ENCODE data around the gene PER2.

DNA sequence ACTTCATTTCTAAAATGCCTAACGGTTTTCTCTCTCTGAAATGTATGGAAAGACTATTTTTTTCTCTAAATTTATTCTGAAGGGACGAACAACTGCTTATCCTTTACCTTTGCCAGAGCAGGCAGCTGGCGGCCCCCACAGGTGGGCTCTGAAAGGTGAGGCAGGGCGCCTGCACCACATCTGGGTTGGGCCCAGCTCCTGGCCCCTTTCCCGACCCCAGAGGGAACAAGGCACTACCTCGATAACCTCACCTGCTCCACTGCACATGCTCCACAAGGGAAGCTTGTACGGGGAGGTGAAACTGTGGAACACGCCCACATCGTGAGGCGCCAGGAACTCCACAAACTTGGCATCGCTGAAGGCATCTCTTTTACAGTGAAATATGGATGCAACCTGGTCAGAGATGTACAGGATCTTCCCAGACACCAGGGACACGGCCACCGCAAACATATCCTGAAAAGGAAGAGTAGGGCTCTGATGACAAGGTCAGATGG is 17.3 kb downstream of the PER2 start:
- TF ChIP-seq EP300 (IDR thresholded peaks at IDR 0.05), result no peak
- TF ChIP-seq CTCF (IDR thresholded peaks at IDR 0.05), result no peak
- TF ChIP-seq POLR2AphosphoS5 (IDR thresholded peaks at IDR 0.05), result no peak
